Stimulated activated CD8-positive, alpha-beta memory T cell treated with anti-CD3 and anti-CD28 coated beads, Interleukin-7, amount 100 ng/mL, for 24 hours (primary cell): ENCODE measurements around the gene MYO1E.
"Not testable (repeated sequence)": the region's sequence is repeated elsewhere in the genome, so short reads cannot be mapped to it uniquely, and the experiment has no call there.

Source experiments
- DNase-seq: peaks from one replicate; pipeline ENCODE4 v3.0.0-alpha.2; 2020; ENCODE audit warnings: low read depth

MYO1E gene

DNA sequence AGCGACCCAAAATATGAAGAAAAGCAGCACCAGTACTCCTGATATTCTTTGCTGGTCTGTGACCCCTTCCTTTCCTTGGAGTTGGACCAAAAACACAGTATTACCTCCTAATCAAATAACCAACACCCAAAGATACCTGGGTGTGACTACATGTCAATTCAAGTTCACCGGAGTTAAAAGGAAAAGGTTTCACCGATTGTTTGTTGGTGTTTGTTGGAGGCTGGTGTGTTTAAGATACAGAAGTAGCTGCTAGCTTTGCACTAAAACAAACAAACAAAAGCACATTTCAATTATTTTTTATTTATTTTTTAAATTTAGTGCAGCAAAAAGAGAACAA, 81.5 kb downstream of the MYO1E start:
- no peak for DNase-seq

DNA sequence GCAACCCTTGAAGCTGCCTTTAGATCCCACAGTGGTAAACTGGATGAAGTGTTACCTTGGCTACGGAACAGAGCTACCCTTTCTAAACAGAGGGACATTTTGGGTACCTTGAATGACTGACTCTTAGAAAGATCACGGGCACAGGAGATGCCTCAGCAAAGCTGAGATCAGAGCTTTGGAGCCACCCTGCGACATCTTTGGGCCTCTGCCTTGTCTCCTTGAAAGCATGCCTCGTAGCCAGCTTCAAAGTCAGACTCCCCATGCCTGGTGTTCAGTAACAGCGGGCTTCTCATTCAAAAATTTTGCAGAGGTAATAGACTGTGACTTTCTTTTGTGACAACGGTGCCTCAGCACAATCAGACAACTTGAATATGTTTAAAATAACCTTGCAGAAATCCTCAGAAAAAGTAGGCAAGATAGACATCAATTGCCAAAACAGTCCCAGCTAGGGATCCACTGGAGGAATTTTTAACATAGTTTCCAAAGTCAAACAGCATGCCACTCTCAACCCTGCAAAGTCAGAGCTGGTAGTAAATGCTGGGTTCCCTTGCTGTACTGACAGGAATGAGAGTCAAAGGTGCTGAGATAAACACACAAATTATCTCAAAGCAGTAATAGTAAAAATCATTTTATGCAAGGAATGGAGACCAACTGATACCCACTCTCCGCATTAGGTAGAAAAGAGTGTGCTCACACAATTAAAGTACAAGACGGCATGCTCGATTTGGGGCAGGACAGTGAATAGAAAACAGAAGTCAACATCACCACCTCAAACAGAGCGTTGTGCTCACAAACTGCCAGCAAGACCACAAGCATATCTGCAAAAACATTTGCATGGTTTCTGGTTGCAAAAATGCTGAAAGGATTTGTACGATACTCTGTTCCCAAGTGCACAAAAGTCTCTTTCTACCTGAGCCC, 82.1 kb downstream of the MYO1E start:
- no peak for DNase-seq

DNA sequence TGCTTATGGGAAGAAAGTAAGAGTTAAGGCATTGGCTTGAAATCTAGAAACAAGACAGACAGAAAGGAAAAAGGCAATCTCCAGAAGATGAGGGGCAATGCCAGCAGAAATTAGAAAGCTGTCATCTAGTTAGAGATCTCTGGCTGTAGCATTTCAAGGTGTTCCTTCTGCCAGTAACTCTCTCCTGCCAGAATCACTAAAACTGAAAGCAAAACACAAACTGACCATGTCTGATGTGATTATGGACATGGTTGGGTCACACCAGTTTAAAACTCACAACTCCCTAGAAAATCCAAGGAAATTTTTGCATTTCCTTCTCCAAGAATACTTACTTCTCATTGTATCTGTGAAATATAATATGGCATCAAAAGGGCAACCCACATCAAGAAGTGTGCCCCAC, 83.1 kb downstream of the MYO1E start:
- no peak for DNase-seq

DNA sequence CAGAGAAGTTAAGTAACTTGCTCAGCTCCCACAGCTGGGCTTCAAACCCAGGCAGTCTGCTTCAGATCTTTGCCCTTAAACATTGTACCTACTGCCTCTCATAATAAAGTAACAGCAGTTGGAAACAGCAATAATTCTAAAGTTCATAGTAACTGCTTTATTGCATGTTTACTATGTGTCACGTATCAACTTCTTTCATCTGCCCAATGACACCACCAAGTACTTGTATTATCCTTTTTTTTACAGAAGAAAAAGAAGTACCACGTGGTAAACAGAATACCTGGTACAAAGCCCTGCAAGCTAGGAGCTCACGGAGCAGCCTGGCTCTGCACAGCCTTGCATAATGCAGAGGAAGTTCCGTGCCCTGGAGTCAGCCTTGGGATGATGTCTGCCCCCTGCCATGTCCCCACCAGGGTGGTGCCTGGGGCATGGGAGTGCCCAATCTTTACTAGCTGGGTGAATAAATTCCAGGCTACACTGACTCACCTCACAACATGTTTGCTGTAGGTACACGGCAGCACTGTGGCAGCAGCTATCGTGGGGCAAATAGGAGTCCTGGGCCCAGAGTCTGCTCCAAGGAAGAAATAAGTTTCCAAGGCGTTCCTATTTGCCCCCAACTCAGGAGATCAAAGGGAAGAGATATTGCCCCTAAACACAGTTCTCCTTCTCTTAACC, 88.8 kb downstream of the MYO1E start:
- DNase-seq: no peak

DNA sequence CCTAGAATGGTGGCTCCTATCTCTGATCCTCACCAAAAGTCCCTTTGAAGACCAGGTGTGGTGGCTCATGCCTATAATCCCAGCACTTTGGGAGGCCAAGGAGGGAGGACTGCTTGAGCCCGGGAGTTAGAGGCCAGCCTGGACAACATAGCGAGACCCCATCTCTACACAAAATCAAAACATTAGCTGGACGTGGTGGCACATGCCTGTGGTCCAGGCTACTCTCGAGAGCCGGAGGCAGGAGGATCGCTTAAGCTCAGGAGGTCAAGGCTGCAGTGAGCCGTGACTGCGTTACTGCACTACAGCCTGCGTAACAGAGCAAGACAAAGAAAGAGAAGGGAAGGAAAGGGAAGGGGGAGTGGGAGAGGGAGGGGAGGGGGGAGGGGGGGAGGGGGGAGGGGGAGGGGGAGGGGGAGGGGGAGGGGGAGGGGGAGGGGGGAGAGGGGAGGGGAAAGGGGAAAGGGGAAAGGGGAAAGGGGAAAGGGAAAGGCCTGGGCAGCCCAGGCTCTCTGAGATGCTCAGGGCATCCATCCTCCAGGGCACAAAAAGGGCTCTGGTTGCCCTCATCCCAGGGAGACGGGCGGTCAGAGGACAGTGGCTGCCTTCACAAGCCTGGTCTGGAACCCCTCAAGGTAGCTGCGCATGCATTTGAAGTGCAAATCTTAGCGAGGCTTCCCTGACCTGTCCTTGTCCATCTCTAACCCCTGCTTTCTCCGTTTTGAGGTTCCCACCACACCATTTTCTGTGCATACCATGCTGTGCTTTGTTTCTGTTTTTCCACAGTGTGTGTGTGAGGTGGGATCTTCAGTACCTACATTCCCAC, 89.9 kb downstream of the MYO1E start:
- DNase-seq: no peak

DNA sequence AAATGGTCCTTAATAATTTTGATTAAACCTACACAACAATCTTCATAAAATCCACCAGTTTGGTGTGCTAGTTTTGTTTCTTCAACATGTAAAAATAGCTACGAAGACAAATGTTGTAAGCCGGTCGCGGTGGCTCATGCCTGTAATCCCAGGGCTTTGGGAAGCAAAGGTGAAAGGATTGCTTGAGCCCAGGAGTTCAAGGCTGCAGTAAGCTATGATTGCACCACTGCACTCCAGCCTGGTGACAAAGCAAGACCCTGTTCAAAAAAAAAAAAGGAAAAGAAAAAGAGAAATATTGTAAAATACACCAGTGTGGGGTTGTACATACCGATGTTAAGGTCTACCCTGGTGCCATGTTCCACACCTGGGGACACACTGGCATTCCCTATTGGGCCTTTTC, 91.0 kb downstream of the MYO1E start:
- no peak for DNase-seq

DNA sequence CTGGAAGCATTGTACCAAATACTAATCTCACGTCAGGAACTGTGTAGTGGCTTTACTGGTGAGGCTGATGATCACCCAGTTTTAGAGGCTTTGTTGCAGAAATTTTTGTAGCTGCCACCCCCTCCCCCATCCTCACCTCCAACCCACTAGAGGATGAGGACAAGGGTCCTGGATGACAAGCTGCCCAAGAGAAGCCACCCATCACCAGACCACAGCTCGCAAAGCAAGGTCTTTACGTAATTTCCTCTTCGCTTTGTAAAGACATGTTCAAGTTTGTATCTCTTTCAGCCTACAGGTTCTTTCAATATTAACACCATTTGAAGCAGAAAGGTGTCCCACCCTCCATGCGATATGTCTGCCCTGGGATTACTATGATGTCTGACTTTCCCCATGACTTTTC, 91.8 kb downstream of the MYO1E start:
- no peak for DNase-seq

DNA sequence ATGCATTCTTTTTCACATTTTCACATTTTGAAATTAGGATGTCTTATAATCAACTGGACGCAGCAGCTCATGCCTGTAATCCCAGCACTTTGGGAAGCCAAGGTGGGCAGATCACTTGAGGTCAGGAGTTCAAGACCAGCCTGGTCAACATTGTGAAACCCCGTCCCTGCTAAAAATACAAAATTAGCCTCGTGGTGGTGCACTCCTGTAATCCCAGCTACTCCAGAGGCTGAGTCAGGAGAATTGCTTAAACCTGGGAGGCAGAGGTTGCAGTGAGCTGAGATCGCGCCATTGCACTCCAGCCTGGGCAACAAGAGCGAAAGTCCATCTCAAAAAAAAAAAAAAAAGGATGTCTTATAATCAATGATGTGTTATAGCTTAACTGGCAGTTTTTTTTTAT, 92.4 kb downstream of the MYO1E start:
- not testable (repeated sequence) for DNase-seq

DNA sequence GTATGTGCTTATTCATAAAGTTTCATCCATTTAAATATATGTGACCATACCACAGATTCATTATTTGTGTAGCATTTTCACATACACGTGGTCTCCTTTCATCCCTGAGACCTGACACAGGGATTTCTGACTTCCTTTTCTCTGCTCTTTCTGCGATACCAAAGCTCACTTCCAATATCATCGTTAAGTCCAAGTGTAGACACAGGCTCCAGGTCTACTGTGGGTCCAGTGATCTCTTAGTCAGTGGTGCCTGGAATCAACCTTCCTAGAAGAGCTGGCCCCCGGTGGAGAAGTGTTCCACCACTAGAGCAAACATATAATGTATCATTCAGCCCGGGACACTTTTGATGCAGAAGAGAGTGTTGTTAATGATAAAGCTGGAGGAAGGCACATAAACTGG, 93.6 kb downstream of the MYO1E start:
- DNase-seq: no peak

DNA sequence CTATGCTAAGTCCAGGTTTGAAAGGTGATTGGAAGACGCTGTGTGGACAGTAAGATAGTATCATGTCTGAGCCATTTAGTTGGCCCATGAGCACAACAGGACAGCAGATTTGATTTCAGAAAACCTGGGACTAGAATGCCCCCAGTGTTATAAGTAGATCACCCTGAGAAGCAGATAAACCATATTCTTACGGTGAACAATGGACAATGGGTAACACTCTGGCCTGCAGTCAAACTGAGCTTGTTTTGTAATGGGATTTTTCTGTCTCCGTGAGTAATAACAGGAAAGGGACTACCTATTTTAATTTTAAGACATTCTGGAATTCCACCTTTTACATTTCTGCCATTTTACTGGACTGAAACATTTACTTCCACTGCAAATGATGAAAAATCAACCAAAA, 94.6 kb downstream of the MYO1E start:
- no peak for DNase-seq

DNA sequence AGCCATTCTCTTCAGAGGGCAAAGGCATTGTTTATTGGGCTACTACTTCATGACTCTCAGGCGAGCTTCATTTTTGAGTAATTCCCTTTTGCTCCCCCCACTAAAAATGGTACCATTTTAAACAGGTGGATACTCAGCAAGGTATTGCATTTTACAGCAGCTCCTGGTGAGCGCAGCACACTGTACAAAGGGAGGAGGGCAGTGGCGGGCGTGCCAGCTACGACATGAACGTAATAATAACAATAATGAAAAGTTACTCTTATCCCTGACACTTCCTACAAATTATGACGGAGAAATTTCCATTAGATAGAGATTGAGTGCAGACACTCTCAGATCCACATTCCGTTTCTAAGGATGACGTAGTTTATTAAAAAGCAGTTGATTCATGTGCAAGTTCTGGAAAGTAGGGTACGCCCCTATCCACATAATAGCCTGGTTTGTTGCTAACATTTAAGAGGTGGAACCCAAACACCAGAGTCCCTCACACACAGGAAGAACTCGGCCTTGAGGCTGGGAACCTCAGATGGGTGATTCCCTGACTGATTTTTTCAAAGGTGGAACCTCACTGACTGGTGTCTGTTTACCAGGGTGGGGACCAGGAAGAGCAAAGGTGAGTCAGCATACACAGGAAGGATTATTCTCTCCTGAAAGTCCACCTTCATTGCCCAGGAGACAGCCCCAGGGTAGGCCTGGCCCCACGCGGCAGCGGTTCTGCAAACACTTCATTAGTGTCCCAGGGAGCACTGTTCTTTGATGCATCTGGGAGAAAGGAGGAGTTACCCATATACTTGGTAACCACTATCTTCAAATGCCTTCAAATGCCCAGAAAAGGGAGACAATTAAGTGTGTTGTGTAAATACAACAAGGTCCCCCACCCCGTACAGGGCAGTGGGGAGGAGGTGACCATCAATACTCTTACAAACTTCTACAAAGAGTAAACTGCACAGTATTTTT, 96.2 kb downstream of the MYO1E start:
- DNase-seq: no peak

DNA sequence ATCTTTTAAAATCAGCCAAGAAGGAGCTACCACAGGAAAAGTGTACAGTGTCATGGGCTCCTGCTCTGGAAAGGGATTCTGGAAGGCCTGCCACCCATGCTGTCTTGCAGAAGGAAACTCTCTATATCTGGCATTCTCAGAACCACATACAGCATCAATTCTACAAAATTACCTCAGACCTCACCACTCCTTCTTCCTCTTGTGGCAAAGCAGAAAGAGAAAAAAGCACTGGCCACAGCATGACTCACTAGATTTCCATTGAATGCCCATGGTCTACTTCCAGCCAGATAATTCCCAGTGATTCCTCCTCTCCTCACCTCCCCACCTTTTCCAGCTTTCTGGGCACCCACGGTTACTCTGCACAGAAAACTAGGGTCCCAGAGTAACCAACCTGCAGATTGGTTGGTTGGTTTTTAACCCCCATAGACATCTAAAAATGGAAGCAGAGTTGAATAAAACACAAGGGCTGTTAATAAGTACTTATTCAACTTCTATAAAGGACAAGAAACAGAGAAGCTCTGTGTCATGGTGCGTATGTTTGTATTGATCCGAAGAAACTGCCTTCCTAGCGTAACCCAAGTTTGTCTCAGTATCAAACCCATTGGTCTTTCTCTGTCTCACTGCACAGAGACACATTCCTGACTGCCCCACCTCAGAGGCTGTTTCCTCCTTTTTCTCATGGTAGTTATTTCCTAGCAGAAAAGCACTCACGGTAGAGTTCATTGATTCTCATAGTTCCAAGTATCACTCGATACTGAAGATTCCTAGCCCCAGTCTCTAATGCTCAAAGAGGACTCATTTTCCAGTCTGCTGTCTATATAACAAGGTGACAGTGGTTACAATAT, 98.3 kb downstream of the MYO1E start:
- DNase-seq: no peak

DNA sequence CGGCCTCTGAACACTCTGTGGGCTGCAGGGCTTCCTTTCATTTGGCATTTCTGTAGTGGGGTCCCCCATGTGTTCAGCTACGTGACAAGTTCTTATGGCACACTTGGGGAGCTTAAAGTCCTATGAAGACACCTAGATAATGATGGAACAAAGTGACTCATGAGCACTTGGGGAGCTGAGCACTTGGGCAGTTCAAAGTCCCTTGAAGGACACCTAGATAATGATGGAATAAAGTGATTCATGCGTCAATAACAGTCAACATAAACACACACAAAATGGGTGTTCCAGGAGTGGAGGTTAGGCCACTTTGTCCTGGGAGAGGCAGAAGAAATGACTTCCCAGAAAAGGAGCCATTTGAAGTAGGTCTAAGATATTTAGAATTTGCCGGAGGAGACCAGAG, 99.4 kb downstream of the MYO1E start:
- DNase-seq: no peak

DNA sequence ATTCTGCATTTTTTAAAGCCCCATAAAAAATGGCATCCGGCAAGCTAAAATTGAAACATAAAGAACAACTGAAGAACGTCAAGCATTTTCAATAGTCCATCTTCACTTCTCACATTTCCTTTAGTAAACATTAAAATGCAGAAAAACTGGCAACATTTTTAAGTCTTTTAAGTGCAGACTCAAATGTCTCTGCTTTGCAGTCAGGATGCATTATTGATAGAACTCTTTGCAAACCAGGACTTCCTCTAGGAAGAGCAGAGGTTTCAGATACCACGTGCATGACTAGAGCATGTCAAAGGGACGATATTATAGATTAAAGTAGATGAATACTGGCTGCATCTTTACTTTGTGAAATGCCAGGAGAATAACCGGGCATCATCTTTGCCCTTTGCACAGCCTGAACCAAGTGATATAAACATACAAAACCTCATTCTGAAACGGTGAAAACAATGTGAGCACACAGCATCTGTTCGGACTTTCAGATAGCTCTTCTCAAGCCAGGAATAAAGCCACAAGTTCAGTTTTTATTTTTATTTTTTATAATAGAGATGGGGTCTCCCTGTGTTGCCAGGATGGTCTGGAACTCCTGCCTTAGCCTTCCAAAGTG, 101.0 kb downstream of the MYO1E start:
- no peak for DNase-seq

DNA sequence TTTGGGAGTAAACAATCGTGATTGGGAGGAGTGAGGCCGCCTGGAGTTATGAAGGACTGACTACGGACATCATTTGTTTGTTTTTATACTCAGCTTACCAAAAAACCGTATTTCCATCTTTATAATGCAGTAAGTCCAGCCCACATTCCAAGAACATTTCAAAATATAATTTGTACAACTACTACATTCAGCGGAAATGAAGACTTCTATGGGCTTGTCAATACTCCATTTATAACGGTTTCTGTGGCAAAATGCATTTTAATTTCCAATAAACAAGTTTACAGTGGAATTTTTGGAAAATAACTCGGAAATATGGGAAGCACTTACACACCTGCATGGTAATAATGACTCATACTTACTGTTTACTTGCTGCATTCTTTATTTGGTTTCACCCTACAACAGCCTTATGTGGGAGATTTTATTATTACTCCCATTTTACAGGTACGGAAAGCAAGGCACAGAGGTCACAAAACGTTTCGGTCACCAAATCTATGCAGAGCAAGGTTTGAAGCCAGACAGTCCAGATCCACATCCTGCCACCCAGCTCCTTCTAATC, 103.7 kb downstream of the MYO1E start:
- no peak for DNase-seq

DNA sequence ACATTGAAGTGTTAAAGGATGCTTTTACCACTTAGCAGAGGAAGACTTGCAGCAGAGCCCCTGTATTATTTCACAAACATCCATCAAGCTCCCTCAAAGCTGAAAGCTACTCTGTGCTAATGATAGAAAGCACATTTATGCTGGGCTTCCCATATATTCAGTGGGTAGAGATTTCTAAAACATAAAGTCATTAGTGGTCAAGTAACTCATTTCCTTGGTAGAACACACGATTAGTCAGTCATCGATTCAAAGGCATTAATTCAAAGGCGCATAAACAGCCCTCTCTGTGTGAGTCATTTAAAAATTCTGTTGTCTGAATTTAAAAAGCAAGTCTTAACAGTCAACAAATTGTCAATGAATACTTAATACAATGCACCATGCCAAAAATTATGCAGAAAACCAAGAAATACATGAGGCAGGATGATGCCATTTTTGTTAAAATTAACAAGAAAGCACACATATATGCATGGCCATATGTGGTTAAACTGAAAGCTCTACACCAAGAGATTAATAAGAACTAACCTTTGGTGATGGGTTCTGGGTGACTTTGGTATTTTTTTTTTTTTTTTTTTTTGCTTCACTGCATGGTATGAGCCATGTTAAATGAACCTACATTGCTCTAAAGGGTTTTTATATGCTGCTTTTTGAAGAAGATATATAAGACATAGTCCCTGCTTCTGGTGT, 104.4 kb downstream of the MYO1E start:
- no peak for DNase-seq

DNA sequence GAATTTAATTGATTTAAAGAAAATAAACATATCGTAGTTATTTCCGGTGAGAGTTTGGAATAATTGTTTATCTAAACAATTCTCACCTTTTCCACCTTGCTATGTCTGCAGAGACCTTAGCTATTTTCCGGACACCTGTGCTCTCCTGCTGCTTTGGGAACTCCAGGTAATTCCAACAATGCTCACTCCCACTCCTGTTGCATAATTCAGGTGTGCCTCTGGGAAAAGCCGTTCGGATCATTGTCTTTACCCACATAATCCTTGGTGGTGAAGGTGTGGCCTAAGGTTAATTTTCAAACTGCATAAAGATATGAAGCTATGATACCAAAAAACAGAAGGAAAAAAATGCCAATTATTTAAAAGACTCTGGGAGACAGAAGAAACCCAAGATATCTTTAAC, 106.6 kb downstream of the MYO1E start:
- no peak for DNase-seq

DNA sequence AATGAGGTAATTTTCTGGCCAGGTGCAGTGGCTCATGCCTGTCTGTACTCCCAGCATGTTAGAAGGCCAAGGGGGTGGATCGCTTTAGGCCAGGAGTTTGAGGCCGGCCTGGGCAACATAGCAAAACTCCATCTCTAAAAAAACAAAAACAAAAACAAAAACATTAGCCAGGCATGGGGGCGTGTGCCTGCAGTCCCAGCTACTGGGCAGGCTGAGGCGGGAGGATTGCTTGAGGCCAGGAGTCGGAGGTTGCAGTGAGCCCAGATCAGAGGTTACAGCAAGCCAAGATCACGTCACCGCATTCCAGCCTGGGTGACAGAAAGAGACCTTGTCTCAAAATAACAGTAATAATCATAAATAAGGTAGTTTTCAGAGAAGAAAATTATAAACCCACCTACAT, 110.4 kb downstream of the MYO1E start:
- DNase-seq: no peak

DNA sequence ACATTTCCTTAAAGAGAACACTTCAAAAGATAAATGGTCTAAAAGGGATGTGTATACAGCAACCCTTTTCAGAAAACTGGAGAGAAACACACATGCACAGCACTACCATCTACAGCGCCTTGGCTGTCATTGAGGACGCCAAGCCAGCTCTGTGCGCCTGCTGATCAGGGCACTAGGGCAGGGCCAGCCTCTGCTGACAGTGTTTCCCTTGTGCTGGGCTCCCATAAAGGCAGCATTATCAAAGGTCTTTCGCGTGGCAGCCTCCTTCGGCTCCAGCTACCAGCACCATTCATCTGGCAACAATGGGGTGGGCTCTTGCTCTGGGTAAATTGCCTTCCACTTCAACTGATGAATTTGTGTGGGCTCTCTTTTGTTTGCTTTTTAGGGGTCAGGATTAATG, 112.6 kb downstream of the MYO1E start:
- DNase-seq: no peak
